ENCODE data around the gene IRF5. TPM values are rescaled to one million over a fixed set of nuclear protein-coding genes. Genes with fewer than 3 reads are reported as not detected.

IRF5 gene
- total RNA-seq, 2 donors from 2014 or later, result 0.31 to 0.53 TPM

GRCh38 chr7:128986609-128987008, 48.9 kb downstream of the IRF5 start:
- 80 to 97% methylated on average over 3 of the region's 3 CpGs for WGBS, 2 experiments (ENCODE audit: insufficient coverage in 1 of 2, insufficient read length in 1 of 2)
- H3K4me1 ChIP-seq (ENCODE audit: control insufficient read depth, insufficient read depth, low read length), result no peaks in the 10 kb centered on the region
- peaks cover 21% of the 10 kb centered on the region for H3K4me1 Mint-ChIP-seq
- H3K27me3 Mint-ChIP-seq (ENCODE audit: insufficient read depth), result no peaks in the 10 kb centered on the region
- no peak for DNase-seq
- no peaks in the 10 kb centered on the region for H3K27me3 ChIP-seq (ENCODE audit: control insufficient read depth, insufficient read depth, low read length, poor library complexity, severe bottlenecking)
- H3K9ac ChIP-seq (ENCODE audit: extremely low read depth, low read length, poor library complexity, severe bottlenecking), result no peak overlapping the region
- no peak overlapping the region for H3K27ac ChIP-seq (ENCODE audit: low read depth, low read length)
- H3K9me3 ChIP-seq (ENCODE audit: control insufficient read depth, low read length), result peaks cover 4% of the 10 kb centered on the region
- H3K27ac Mint-ChIP-seq, result no peak overlapping the region
- peaks cover 90% of the 10 kb centered on the region for H3K36me3 ChIP-seq (ENCODE audit: control insufficient read depth, insufficient read depth, low read length)
- H3K36me3 Mint-ChIP-seq (ENCODE audit: low read depth), result peaks cover 65% of the 10 kb centered on the region
- H3K4me3 Mint-ChIP-seq, result no peak overlapping the region
- TF ChIP-seq, protein P1, sequence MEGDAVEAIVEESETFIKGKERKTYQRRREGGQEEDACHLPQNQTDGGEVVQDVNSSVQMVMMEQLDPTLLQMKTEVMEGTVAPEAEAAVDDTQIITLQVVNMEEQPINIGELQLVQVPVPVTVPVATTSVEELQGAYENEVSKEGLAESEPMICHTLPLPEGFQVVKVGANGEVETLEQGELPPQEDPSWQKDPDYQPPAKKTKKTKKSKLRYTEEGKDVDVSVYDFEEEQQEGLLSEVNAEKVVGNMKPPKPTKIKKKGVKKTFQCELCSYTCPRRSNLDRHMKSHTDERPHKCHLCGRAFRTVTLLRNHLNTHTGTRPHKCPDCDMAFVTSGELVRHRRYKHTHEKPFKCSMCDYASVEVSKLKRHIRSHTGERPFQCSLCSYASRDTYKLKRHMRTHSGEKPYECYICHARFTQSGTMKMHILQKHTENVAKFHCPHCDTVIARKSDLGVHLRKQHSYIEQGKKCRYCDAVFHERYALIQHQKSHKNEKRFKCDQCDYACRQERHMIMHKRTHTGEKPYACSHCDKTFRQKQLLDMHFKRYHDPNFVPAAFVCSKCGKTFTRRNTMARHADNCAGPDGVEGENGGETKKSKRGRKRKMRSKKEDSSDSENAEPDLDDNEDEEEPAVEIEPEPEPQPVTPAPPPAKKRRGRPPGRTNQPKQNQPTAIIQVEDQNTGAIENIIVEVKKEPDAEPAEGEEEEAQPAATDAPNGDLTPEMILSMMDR (conservative IDR thresholded peaks at IDR 0.05), result no peak
- no peaks in the 10 kb centered on the region for H3K9me3 Mint-ChIP-seq
- H3K4me3 ChIP-seq (ENCODE audit: low read length), result no peak overlapping the region

DNA sequence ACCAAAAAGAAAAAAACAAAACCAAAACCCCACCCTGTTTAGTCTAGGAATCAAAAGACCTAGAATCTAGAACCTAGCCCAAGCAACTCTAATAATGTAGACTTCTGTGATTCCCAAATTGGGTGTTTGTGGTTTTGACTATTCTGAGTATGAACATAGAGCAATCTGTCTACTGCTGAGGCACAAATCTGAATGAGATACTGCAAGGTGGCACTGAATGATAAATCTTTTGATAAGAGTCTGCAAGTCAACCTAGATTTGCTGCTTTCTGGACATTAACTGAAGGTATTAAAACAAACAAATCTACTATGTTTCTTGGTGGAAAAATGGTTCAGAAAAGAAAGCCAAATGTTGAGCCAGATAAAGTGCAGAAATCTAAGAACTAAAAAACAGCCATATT, 50.6 kb downstream of the IRF5 start:
- Mint-ChIP-seq H3K4me1 (peaks cover 11% of the 10 kb centered on the region), H3K27me3 (ENCODE audit: insufficient read depth) (no peaks in the 10 kb centered on the region), H3K36me3 (ENCODE audit: low read depth) (peaks cover 61% of the 10 kb centered on the region), H3K4me3 (no peak overlapping the region), H3K27ac (no peak overlapping the region), H3K9me3 (no peaks in the 10 kb centered on the region)
- peaks cover 4% of the 10 kb centered on the region for H3K9me3 ChIP-seq (ENCODE audit: control insufficient read depth, low read length)
- no peaks in the 10 kb centered on the region for H3K27me3 ChIP-seq (ENCODE audit: control insufficient read depth, insufficient read depth, low read length, poor library complexity, severe bottlenecking)
- no peak overlapping the region for H3K27ac ChIP-seq (ENCODE audit: low read depth, low read length)
- no peak overlapping the region for H3K4me3 ChIP-seq (ENCODE audit: low read length)
- H3K4me1 ChIP-seq (ENCODE audit: control insufficient read depth, insufficient read depth, low read length), result no peaks in the 10 kb centered on the region
- TF ChIP-seq, protein P1 (conservative IDR thresholded peaks at IDR 0.05), result no peak
- H3K36me3 ChIP-seq (ENCODE audit: control insufficient read depth, insufficient read depth, low read length), result peaks cover 96% of the 10 kb centered on the region
- H3K9ac ChIP-seq (ENCODE audit: extremely low read depth, low read length, poor library complexity, severe bottlenecking), result no peak overlapping the region
- DNase-seq, result no peak

GRCh38 chr7:128989961-128990360, 52.2 kb downstream of the IRF5 start:
- no peak overlapping the region for H3K4me3 Mint-ChIP-seq
- no peak overlapping the region for H3K27ac Mint-ChIP-seq
- H3K9me3 Mint-ChIP-seq, result no peaks in the 10 kb centered on the region
- H3K4me1 ChIP-seq (ENCODE audit: control insufficient read depth, insufficient read depth, low read length), result no peaks in the 10 kb centered on the region
- H3K9ac ChIP-seq (ENCODE audit: extremely low read depth, low read length, poor library complexity, severe bottlenecking), result no peak overlapping the region
- TF ChIP-seq, protein P1 (conservative IDR thresholded peaks at IDR 0.05), result no peak
- peaks cover 55% of the 10 kb centered on the region for H3K36me3 Mint-ChIP-seq (ENCODE audit: low read depth)
- H3K36me3 ChIP-seq (ENCODE audit: control insufficient read depth, insufficient read depth, low read length), result peaks cover 92% of the 10 kb centered on the region
- H3K27me3 ChIP-seq (ENCODE audit: control insufficient read depth, insufficient read depth, low read length, poor library complexity, severe bottlenecking), result no peaks in the 10 kb centered on the region
- H3K27ac ChIP-seq (ENCODE audit: low read depth, low read length), result no peak overlapping the region
- no peaks in the 10 kb centered on the region for H3K9me3 ChIP-seq (ENCODE audit: control insufficient read depth, low read length)
- H3K27me3 Mint-ChIP-seq (ENCODE audit: insufficient read depth), result no peaks in the 10 kb centered on the region
- 98 to 100% methylated on average over 7 to 9 of the region's 9 CpGs for WGBS, 2 experiments (ENCODE audit: insufficient coverage in 1 of 2, insufficient read length in 1 of 2)
- no peak for DNase-seq
- H3K4me1 Mint-ChIP-seq, result peaks cover 3% of the 10 kb centered on the region
- no peak overlapping the region for H3K4me3 ChIP-seq (ENCODE audit: low read length)

All from endodermal cell (in vitro differentiated cells).